Amniotic epithelial cell (primary cell): ENCODE data around the gene MAPK11.
A peak's percentile ranks its signal among the peaks of the same experiment; 100 is the strongest.

Experiments used
- DNase-seq: peaks from one replicate; pipeline ENCODE4 v3.0.0-alpha.2; 2010; ENCODE audit warnings: low read depth

Gene MAPK11

GRCh38 chr22:50248196-50249081 is 21.7 kb downstream of the MAPK11 start:
- no peak for DNase-seq

- DNase-seq = peak; percentile 71
Observed at GRCh38 chr22:50247748-50248147, 22.4 kb downstream of the MAPK11 start.

- no peak for DNase-seq
Observed at GRCh38 chr22:50246242-50247175, 23.7 kb downstream of the MAPK11 start.

- DNase-seq = no peak
Observed at GRCh38 chr22:50245214-50246072, 24.7 kb downstream of the MAPK11 start.

GRCh38 chr22:50244420-50245213 is 25.6 kb downstream of the MAPK11 start, which contains the start of gene TUBGCP6:
TUBGCP6 (minus strand) TSS chr22:50245023; CDS start chr22:50244459, 564 bp downstream.
- peak; percentile 89 for DNase-seq

GRCh38 chr22:50243685-50244419 is 26.3 kb downstream of the MAPK11 start:
- no peak for DNase-seq

GRCh38 chr22:50242406-50242949 is 27.7 kb downstream of the MAPK11 start:
- no peak for DNase-seq

GRCh38 chr22:50238755-50239154 is 31.4 kb downstream of the MAPK11 start:
- DNase-seq = no peak

- peak; percentile 27 for DNase-seq
Observed at GRCh38 chr22:50236731-50237409, 33.3 kb downstream of the MAPK11 start.

- DNase-seq = no peak
Observed at GRCh38 chr22:50233223-50233622, 37.0 kb downstream of the MAPK11 start.

- DNase-seq = no peak
Observed at GRCh38 chr22:50232481-50233151, 37.6 kb downstream of the MAPK11 start.

GRCh38 chr22:50229370-50229769 is 40.8 kb downstream of the MAPK11 start:
- no peak for DNase-seq

GRCh38 chr22:50228366-50228765 is 41.8 kb downstream of the MAPK11 start:
- DNase-seq = no peak

GRCh38 chr22:50227579-50228215 is 42.5 kb downstream of the MAPK11 start:
- no peak for DNase-seq

- DNase-seq = no peak
Observed at GRCh38 chr22:50226875-50227165, 43.4 kb downstream of the MAPK11 start.

- no peak for DNase-seq
Observed at GRCh38 chr22:50226063-50226874, 43.9 kb downstream of the MAPK11 start.

GRCh38 chr22:50225200-50225969 is 44.8 kb downstream of the MAPK11 start:
- DNase-seq = no peak
